IMR-90 (cell line): Measurements from ENCODE around the gene PDE8B. TPM values are rescaled to one million over a fixed set of nuclear protein-coding genes. Genes with fewer than 3 reads are reported as not detected.

Experiments
- ATAC-seq: fragments of 200-7000 bp; cut with Tn5 transposase; 2 replicates; pipeline ENCODE4 v1.9.1; 2020; ENCODE audit warnings: low read depth, mild to moderate bottlenecking, moderate library complexity
- BruUV-seq: library from RNA; stranded (reverse); fragments of 400-500 nt; replicated peaks from 2 replicates; lab custom pipeline; 2021; lab: Mats Ljungman, UMichigan
- CTCF ChIA-PET: fragments of 300-600 bp; formaldehyde crosslinking; extraction: SDS; loops from one replicate; lab custom pipeline; 2021; ENCODE audit warnings: antibody characterized with exemption; lab: Yijun Ruan, JAX
- POLR2A ChIA-PET: fragments of 300-600 bp; sonication (Branson Sonifier 250); formaldehyde crosslinking; loops from one replicate; lab custom pipeline; 2022; ENCODE audit warnings: antibody characterized with exemption; ENCODE audit not compliant: unreplicated experiment; lab: Charles Lee
- DNase-seq: peaks from one replicate; pipeline ENCODE4 v3.0.0; 2013
- H2AFZ ChIP-seq: replicated peaks from 2 replicates; pipeline ENCODE3; 2013; ENCODE audit warnings: low read length, mild to moderate bottlenecking; ENCODE audit not compliant: poor library complexity
- H2AK5ac ChIP-seq: 2 replicates; pipeline ENCODE4 v1.6.1; 2013; ENCODE audit warnings: low read depth, low read length, inconsistent platforms
- H2AK9ac ChIP-seq: replicated peaks from 2 replicates; pipeline ENCODE3; 2013; ENCODE audit warnings: mild to moderate bottlenecking, low read depth, low read length, moderate library complexity; ENCODE audit not compliant: poor library complexity
- H2BK120ac ChIP-seq: 2 replicates; pipeline ENCODE4 v1.6.1; 2013; ENCODE audit warnings: low read depth, low read length, inconsistent platforms
- H2BK15ac ChIP-seq: 3 replicates; pipeline ENCODE4 v1.6.1; 2013; ENCODE audit warnings: low read depth, low read length, inconsistent platforms
- H2BK20ac ChIP-seq: 2 replicates; pipeline ENCODE4 v1.6.1; 2013; ENCODE audit warnings: low read depth, mild to moderate bottlenecking, inconsistent platforms, low read length, moderate library complexity
- H2BK5ac ChIP-seq: 2 replicates; pipeline ENCODE4 v1.6.1; 2013; ENCODE audit warnings: mild to moderate bottlenecking, low read depth, low read length, inconsistent platforms; ENCODE audit not compliant: poor library complexity, severe bottlenecking
- H3K14ac ChIP-seq: replicated peaks from 2 replicates; pipeline ENCODE4 v1.6.1; 2013; ENCODE audit warnings: low read depth, low read length, inconsistent platforms
- H3K18ac ChIP-seq: 2 replicates; pipeline ENCODE4 v1.6.1; 2013; ENCODE audit warnings: low read depth, low read length, control low read depth
- H3K23ac ChIP-seq: 2 replicates; pipeline ENCODE4 v1.6.1; 2013; ENCODE audit warnings: low read depth, low read length, inconsistent platforms
- H3K27ac ChIP-seq: 2 replicates; pipeline ENCODE4 v1.5.1; 2013; ENCODE audit warnings: mild to moderate bottlenecking, control low read depth, low read length; ENCODE audit not compliant: insufficient read depth
- H3K27me3 ChIP-seq: 2 replicates; pipeline ENCODE4 v1.6.1; 2013; ENCODE audit warnings: low read length; ENCODE audit not compliant: control insufficient read depth, insufficient read depth
- H3K36me3 ChIP-seq: 2 replicates; pipeline ENCODE4 v1.6.1; 2013; ENCODE audit warnings: low read length, mixed read lengths; ENCODE audit not compliant: control insufficient read depth, insufficient read depth
- H3K4ac ChIP-seq: 2 replicates; pipeline ENCODE4 v1.6.1; 2013; ENCODE audit warnings: low read depth, low read length, inconsistent platforms
- H3K4me1 ChIP-seq: 2 replicates; pipeline ENCODE4 v1.6.1; 2013; ENCODE audit warnings: low read length, mixed read lengths; ENCODE audit not compliant: control insufficient read depth, insufficient read depth
- H3K4me2 ChIP-seq: 2 replicates; pipeline ENCODE4 v1.6.1; 2013; ENCODE audit warnings: low read depth, mild to moderate bottlenecking, control low read depth, low read length, moderate library complexity
- H3K4me3 ChIP-seq: 2 replicates; pipeline ENCODE4 v1.5.1; 2013; ENCODE audit warnings: low read depth, mild to moderate bottlenecking, control low read depth, low read length, moderate library complexity; ENCODE audit not compliant: insufficient read depth
- H3K56ac ChIP-seq: 2 replicates; pipeline ENCODE4 v1.6.1; 2013; ENCODE audit warnings: low read length, inconsistent platforms; ENCODE audit not compliant: insufficient read depth; ENCODE audit errors: extremely low read depth
- H3K79me1 ChIP-seq, 2 experiments: 2 replicates each; pipeline ENCODE4 v1.6.1; 2013; ENCODE audit warnings: low read length in 2 of 2, inconsistent platforms in 1 of 2, low read depth in 1 of 2
- H3K9ac ChIP-seq: 2 replicates; pipeline ENCODE4 v1.6.1; 2013; ENCODE audit warnings: low read depth, low read length, control low read depth
- H3K9me1 ChIP-seq: 2 replicates; pipeline ENCODE4 v1.6.1; 2013; ENCODE audit warnings: low read length, inconsistent platforms; ENCODE audit not compliant: insufficient read depth
- H3K9me3 ChIP-seq: 2 replicates; pipeline ENCODE4 v1.6.1; 2013; ENCODE audit warnings: low read length; ENCODE audit not compliant: control insufficient read depth, insufficient read depth
- H4K20me1 ChIP-seq: 2 replicates; pipeline ENCODE4 v1.6.1; 2013; ENCODE audit warnings: low read length, inconsistent platforms; ENCODE audit not compliant: insufficient read depth
- H4K5ac ChIP-seq: 2 replicates; pipeline ENCODE4 v1.6.1; 2013; ENCODE audit warnings: mild to moderate bottlenecking, low read depth, low read length, control low read depth
- H4K8ac ChIP-seq, 2 experiments: 2 replicates each; pipeline ENCODE4 v1.6.1; 2013; ENCODE audit warnings: low read depth in 2 of 2, low read length in 2 of 2, control low read depth in 1 of 2, inconsistent platforms in 1 of 2
- H4K91ac ChIP-seq: 2 replicates; pipeline ENCODE4 v1.6.1; 2013; ENCODE audit warnings: low read depth, low read length, inconsistent platforms; ENCODE audit not compliant: insufficient read depth
- CHD1 ChIP-seq: IDR thresholded peaks from 2 replicates; pipeline ENCODE4 v1.6.1; 2012; ENCODE audit warnings: low read depth, low read length, improper control_type of control experiment
- FOS ChIP-seq: fragments of 150-350 bp; IDR thresholded peaks from 2 replicates; pipeline ENCODE4 v1.6.1; 2016; ENCODE audit warnings: low read depth, low read length
- POLR2A ChIP-seq: IDR thresholded peaks from 2 replicates; pipeline ENCODE4 v1.6.1; 2012; ENCODE audit warnings: mild to moderate bottlenecking, low read depth, low read length
- SMC3 ChIP-seq: fragments of 150-350 bp; IDR thresholded peaks from 2 replicates; pipeline ENCODE4 v1.6.1; 2016; ENCODE audit warnings: low read depth, mild to moderate bottlenecking, antibody characterized with exemption, low read length, moderate library complexity
- WGBS, 2 experiments: methylation state at CpG; one replicate each; pipeline versions ENCODE4 v1.1.5 to v1.1.7; 2013; ENCODE audit warnings: missing lambda C conversion rate in 2 of 2; ENCODE audit not compliant: insufficient read length in 1 of 2; ENCODE audit errors: extremely low coverage in 2 of 2; 5-methylcytosine and 5-hydroxymethylcytosine counted together
- dilution Hi-C: fragments of 300-500 bp; cut with HindIII; formaldehyde crosslinking; loops from one replicate; pipeline ENCODE4 v1.14.3; 2018; ENCODE audit warnings: low sequenced_read_pairs; ENCODE audit not compliant: unreplicated experiment
- in situ Hi-C: fragments of 300-500 bp; cut with MboI; formaldehyde crosslinking; loops from 3 replicates; pipeline ENCODE4 v1.14.3; 2019; ENCODE audit warnings: low sequenced_read_pairs, inconsistent platforms, mixed read lengths
- intact Hi-C: fragments of 100-400 bp; cut with micrococcal nuclease; formaldehyde crosslinking; loops from 2 replicates; pipeline ENCODE4 v1.10.0; 2022
- polyA plus RNA-seq, 3 experiments: library from polyadenylated mRNA; depleted of rRNA; stranded (reverse); fragments of >200 nt; gene quantifications; 2 replicates each; pipeline ENCODE4 v1.2.3, GENCODE V29; 2012; ENCODE audit warnings: low replicate concordance in 1 of 3
- total RNA-seq: library from RNA; depleted of rRNA; stranded (reverse); fragments of >200 nt; gene quantifications from 2 replicates; pipeline ENCODE4 v1.2.3, GENCODE V29; 2012

PDE8B gene
- total and polyA plus RNA-seq, 2 of the 4 experiments (the other 2 are of a cell fraction) = under 0.01 to 0.03 TPM

DNA sequence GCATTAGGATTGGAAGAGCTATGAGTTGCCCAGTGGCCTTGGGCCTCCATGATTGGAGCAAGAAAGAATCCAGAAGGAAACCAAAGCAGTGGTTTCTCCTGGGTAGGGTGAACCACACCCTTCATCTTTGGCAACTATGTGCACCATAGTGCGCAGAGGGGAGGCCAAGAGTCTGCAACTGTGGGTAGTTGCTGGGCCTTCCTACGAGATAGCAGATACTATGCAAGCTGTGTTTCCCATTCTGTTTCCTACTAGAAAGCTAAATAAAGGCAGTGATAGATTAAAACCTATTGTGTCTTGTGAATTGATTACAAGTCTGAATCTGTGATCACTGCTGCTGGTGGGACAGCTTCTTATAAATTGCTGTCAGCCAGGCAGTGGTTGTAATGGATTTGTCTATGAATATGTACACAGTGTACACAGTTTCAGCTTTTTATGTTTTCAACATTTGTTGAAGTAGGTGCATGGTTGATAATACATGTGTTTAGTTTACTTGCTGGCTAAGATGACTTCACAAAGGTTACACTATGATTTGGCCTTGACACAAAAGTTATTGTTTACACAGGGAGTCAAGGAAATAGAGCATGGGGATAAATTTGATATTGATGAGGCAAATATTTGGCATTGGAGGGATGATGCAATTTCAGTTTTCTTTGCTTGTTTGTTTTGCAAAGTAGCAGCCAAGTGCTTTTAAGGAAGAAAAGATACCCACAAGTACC, 23.7 kb upstream of the PDE8B start:
- Histone ChIP-seq H3K18ac (no peak overlapping the region), H3K27ac (no peak overlapping the region), H2AK9ac (no peak overlapping the region), H3K9me3 (peaks cover 2% of the 10 kb centered on the region; the same call in 1 of the 2 replicates), H3K9ac (no peak overlapping the region), H2BK5ac (no peak overlapping the region), H3K36me3 (no peaks in the 10 kb centered on the region), H4K8ac (no peak overlapping the region), H2AFZ (no peak overlapping the region), H3K27me3 (peaks cover 40% of the 10 kb centered on the region), H3K79me1 (no peaks in the 10 kb centered on the region), H4K91ac (no peak overlapping the region), H3K4me3 (no peak overlapping the region), H3K4me2 (no peak overlapping the region), H4K20me1 (no peaks in the 10 kb centered on the region), H3K9me1 (no peaks in the 10 kb centered on the region), H4K5ac (no peak overlapping the region), H3K23ac (no peak overlapping the region), H3K56ac (no peak overlapping the region; the same call in 1 of the 2 replicates), H2BK20ac (no peak overlapping the region), H2BK15ac (no peak overlapping the region), H3K4ac (no peak overlapping the region), H2BK120ac (no peak overlapping the region), H3K4me1 (no peaks in the 10 kb centered on the region), H3K14ac (no peak overlapping the region), H2AK5ac (no peak overlapping the region)
- in situ Hi-C loops = no loop called here
- TF ChIP-seq CHD1 (no peak), FOS (no peak), POLR2A (no peak), SMC3 (no peak)
- intact Hi-C loops = no loop called here
- no peak for DNase-seq
- ATAC-seq = no peak
- CTCF ChIA-PET = no interaction called here
- BruUV-seq = no TSS peak
- dilution Hi-C loops = no loop called here
- POLR2A ChIA-PET = no interaction called here
- WGBS, 2 experiments = no CpG with 5 or more reads among the region's 2 CpGs
